CD4-positive, alpha-beta T cell treated with Interleukin-6 at 100 ng/mL for 8 hours (primary cell): Measurements from ENCODE around the gene KRTAP12-3.
"Not testable (repeated sequence)": the region's sequence is repeated elsewhere in the genome, so short reads cannot be mapped to it uniquely, and the experiment has no call there.

Experiments used
- DNase-seq: peaks from one replicate; pipeline ENCODE4 v3.0.0-alpha.2; 2020; ENCODE audit warnings: mixed read lengths, low spot score

Gene KRTAP12-3

GRCh38 chr21:44657635-44658540, at the start of gene KRTAP12-3:
TSS of gene KRTAP12-3 (plus strand) at chr21:44657932. CDS start at chr21:44657980, 48 bp downstream.
- DNase-seq, result peak; percentile 74

GRCh38 chr21:44609193-44609592, 48.5 kb upstream of the KRTAP12-3 start:
- DNase-seq, result no peak

GRCh38 chr21:44610157-44610843, 47.4 kb upstream of the KRTAP12-3 start:
- not testable (repeated sequence) for DNase-seq

- DNase-seq, result no peak
Observed at GRCh38 chr21:44611551-44611950, 46.2 kb upstream of the KRTAP12-3 start.

GRCh38 chr21:44612029-44612486, 45.7 kb upstream of the KRTAP12-3 start, which contains the start of gene KRTAP10-8:
TSS of gene KRTAP10-8 (plus strand) at chr21:44612079. CDS start at chr21:44612101, 22 bp downstream.
- no peak for DNase-seq

- DNase-seq, result no peak
Observed at GRCh38 chr21:44612669-44613229, 45.0 kb upstream of the KRTAP12-3 start.

GRCh38 chr21:44613386-44614155, 44.2 kb upstream of the KRTAP12-3 start:
- no peak for DNase-seq

- no peak for DNase-seq
Observed at GRCh38 chr21:44614161-44614631, 43.5 kb upstream of the KRTAP12-3 start.

- no peak for DNase-seq
Observed at GRCh38 chr21:44614961-44615391, 42.8 kb upstream of the KRTAP12-3 start.

- DNase-seq, result no peak
Observed at GRCh38 chr21:44615466-44615865, 42.3 kb upstream of the KRTAP12-3 start.

- no peak for DNase-seq
Observed at GRCh38 chr21:44615911-44616590, 41.7 kb upstream of the KRTAP12-3 start.

- DNase-seq, result no peak
Observed at GRCh38 chr21:44616591-44616926, 41.2 kb upstream of the KRTAP12-3 start.

GRCh38 chr21:44617071-44617501, 40.6 kb upstream of the KRTAP12-3 start:
- DNase-seq, result no peak

- DNase-seq, result no peak
Observed at GRCh38 chr21:44618504-44618903, 39.2 kb upstream of the KRTAP12-3 start.

- DNase-seq, result peak; percentile 79
Observed at GRCh38 chr21:44618909-44619308, 38.8 kb upstream of the KRTAP12-3 start.

GRCh38 chr21:44619886-44620285, 37.8 kb upstream of the KRTAP12-3 start:
- DNase-seq, result no peak

GRCh38 chr21:44623575-44623974, 34.2 kb upstream of the KRTAP12-3 start:
- no peak for DNase-seq

- no peak for DNase-seq
Observed at GRCh38 chr21:44625756-44626155, 32.0 kb upstream of the KRTAP12-3 start.

- no peak for DNase-seq
Observed at GRCh38 chr21:44626262-44626661, 31.5 kb upstream of the KRTAP12-3 start.

- no peak for DNase-seq
Observed at GRCh38 chr21:44626673-44627143, 31.0 kb upstream of the KRTAP12-3 start, which contains the start of gene KRTAP10-9. TSS of gene KRTAP10-9 (plus strand) at chr21:44627093. CDS start at chr21:44627172, 79 bp downstream.
